ENCODE data around the gene EXOC7. TPM values are rescaled to one million over a fixed set of nuclear protein-coding genes. Genes with fewer than 3 reads are reported as not detected.
"Not testable (repeated sequence)": the region's sequence is repeated elsewhere in the genome, so short reads cannot be mapped to it uniquely, and the experiment has no call there.

EXOC7 gene
- total RNA-seq, 2 experiments from 2014 or later = 126 to 129 TPM

DNA sequence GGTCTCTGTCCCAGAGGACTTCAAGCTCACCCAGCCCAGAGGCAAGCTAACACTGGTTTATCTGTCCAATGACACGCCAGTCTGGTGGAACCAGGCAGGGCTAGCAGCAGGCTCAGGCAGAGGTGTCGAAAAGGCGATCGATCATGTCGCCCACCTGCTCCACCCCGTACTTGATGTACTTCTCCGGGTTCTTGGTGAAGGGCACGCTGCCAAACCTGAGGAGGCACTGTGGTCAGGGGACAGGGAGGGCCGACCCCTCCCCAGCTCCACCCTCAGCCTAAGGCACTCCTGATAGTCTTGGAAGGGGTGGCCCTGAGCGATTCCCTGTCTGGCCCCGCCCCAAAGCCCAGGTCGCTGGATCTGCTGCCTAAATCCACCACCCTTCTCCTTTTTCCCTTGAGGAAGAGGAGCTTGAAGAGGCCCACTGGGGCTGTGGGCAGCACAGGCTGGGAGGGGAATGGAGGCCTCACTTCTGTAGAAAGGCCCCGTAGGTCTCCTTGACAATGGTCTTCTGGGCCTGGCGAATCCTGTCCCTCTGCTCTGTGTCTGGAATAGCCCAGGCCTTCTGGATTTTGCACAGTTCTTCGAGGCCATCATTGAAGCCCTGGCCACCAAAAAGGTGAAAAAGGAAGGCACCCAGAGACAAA, 19.9 kb downstream of the EXOC7 start:
- Mint-ChIP-seq H3K4me1 (ENCODE audit: low read depth) (no peaks in the 10 kb centered on the region), H3K4me3 (no peak overlapping the region), H3K9me3 (ENCODE audit: insufficient read depth) (no peaks in the 10 kb centered on the region), H3K27me3 (ENCODE audit: low read depth) (peaks cover 10% of the 10 kb centered on the region), H3K36me3 (ENCODE audit: low read depth) (peaks cover 22% of the 10 kb centered on the region), H3K27ac (no peak overlapping the region)
- ChIA-PET POLR2A (no interaction called here), CTCF (no interaction called here)
- DNase-seq (no peak), ATAC-seq (no peak)

DNA sequence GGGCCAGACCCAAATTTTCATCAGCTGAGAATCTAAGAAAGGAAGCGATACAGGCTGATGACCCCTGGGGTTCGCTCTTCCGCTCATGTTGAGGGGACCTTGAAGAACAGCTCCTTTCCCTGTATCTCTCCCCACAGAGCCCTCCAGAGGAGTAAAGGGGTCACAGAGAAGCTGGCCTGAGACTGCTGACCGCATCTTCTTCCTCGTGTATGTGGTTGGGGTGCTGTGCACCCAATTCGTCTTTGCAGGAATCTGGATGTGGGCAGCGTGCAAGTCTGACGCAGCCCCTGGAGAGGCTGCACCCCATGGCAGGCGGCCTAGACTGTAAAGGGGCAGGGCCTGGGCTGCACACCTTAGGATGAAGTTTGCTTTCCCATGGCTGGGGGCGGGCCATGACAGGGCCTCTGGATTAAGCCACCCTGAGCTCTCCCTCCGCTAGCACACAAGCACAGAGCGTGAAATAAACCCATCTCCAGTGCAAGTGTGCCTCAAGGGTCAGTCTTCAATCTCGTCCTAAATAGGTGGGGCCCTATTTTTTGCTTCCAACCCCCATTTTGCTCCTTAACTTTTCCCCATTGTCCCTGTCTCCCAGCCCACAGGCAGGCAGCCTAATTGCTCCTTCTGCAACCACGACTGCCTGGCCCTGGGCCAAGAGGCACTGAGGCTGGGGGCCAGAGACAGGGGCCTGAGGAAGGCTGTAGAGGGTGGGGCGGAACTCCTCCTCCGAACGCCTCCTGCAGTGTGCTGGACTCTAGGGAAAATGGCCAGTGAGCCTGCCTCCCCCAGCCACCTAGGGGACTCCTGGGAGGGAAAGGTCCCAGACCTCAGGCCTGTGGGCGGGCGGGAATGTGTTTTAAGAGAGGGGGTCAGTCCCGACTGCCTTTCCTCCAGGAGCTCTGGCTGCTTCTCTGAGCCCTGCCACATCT, 21.0 kb downstream of the EXOC7 start:
- peaks cover 3% of the 10 kb centered on the region for H3K4me1 Mint-ChIP-seq (ENCODE audit: low read depth)

GRCh38 chr17:76081295-76082210, 22.0 kb downstream of the EXOC7 start:
- Mint-ChIP-seq H3K9me3 (ENCODE audit: insufficient read depth) (no peaks in the 10 kb centered on the region), H3K27me3 (ENCODE audit: low read depth) (peaks cover 28% of the 10 kb centered on the region), H3K27ac (no peak overlapping the region), H3K4me1 (ENCODE audit: low read depth) (peaks cover 12% of the 10 kb centered on the region), H3K36me3 (ENCODE audit: low read depth) (peaks cover 13% of the 10 kb centered on the region), H3K4me3 (no peak overlapping the region)
- ChIA-PET CTCF (interaction anchor here (0.9 kb wide), 1 partner anchor 68 kb away, joined by 5 read pairs; no protein-coding TSS in a partner anchor), POLR2A (interaction anchor here (1.6 kb wide), 1 partner anchor 11 kb away, joined by 8 read pairs; no protein-coding TSS in a partner anchor)
- DNase-seq (no peak), ATAC-seq (no peak)

More for the DNA sequence above, 21.0 kb downstream of the EXOC7 start:
- ChIA-PET CTCF (interaction anchor here (0.9 kb wide), 1 partner anchor 69 kb away, joined by 5 read pairs; no protein-coding TSS in a partner anchor), POLR2A (no interaction called here)
- Mint-ChIP-seq H3K4me3 (no peak overlapping the region), H3K27ac (no peak overlapping the region), H3K36me3 (ENCODE audit: low read depth) (peaks cover 14% of the 10 kb centered on the region), H3K9me3 (ENCODE audit: insufficient read depth) (no peaks in the 10 kb centered on the region), H3K27me3 (ENCODE audit: low read depth) (peaks cover 18% of the 10 kb centered on the region)
- DNase-seq (no peak), ATAC-seq (no peak)

DNA sequence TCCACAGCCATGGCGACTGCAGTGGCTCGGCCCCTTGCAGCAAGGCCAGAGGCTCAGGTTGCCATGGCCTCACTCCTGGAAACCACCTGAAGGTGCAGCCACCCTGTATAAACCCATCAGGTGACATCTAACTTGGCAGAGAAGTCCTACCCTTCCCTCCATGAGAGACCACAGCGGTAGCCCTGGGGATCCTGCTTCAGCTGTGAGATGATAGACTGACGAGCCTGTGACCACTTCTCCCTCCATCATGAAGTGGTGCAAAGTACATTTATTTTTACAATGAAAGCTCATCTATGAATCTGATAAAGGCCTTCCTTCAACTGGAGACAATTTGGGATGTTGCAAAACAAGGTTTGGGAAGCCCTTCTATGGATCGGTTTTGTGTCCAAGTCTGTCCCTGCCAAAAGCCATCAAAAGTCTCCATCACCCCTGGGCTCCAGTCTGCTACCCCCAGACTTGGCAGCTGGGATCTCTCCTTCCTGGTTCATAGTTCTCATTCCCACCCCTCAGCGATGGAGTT, 22.8 kb downstream of the EXOC7 start:
- Mint-ChIP-seq H3K27me3 (ENCODE audit: low read depth) (peaks cover 36% of the 10 kb centered on the region), H3K27ac (no peak overlapping the region), H3K36me3 (ENCODE audit: low read depth) (peaks cover 13% of the 10 kb centered on the region), H3K4me1 (ENCODE audit: low read depth) (peaks cover 18% of the 10 kb centered on the region), H3K4me3 (no peak overlapping the region), H3K9me3 (ENCODE audit: insufficient read depth) (no peaks in the 10 kb centered on the region)
- ATAC-seq = no peak
- ChIA-PET CTCF (interaction anchor here (1.3 to 1.5 kb wide), 3 partner anchors 26 to 67 kb away, joined by 3 to 7 read pairs (median 3); no protein-coding TSS in a partner anchor), POLR2A (interaction anchor here (0.9 to 1.6 kb wide), 3 partner anchors 11 to 140 kb away, joined by 3 to 8 read pairs (median 5); partner anchors contain the start of gene FBF1)
- no peak for DNase-seq

DNA sequence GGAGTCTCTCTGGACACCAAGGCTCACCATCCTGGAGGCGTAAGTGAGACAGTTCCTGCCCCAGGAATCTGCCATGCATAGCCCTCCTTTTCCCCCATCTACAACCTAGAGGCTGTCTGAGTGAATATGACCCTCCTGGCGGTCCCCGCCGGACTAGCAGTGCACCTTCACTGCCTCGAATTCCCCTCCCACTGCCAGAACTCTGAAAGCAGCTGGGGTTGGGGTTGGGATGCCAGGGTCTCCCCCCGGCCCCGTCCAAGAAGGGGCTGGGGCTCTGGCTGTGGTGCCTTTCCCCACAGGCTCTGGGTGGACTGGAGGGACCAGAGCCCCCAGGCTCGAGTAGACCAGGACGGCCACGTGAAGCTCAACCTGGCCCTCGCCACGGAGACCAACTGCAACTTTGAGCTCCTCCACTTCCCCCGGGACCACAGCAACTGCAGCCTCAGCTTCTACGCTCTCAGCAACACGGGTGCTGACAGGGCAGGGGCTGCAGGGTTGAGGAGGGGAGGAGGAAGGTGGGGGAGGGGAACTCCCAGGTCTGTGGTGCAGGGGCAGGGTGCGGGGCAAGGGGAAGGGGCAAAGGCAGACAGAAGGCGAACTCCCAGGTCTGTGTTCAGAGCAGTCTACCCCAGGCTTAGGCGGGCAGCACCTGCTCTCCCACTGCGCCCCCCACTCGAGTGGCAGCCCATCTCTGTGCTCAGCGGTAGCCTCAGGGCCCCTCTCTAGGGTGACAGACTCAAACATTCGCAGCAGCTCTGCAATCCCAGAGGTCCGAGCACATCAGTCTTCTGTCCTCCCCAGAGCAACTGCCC, 23.4 kb downstream of the EXOC7 start:
- ATAC-seq = no peak
- H3K27ac Mint-ChIP-seq = no peak overlapping the region

GRCh38 chr17:76079535-76079955, 24.0 kb downstream of the EXOC7 start:
- Mint-ChIP-seq H3K4me3 (no peak overlapping the region), H3K9me3 (ENCODE audit: insufficient read depth) (no peaks in the 10 kb centered on the region), H3K27ac (no peak overlapping the region), H3K27me3 (ENCODE audit: low read depth) (peaks cover 47% of the 10 kb centered on the region), H3K4me1 (ENCODE audit: low read depth) (peaks cover 29% of the 10 kb centered on the region), H3K36me3 (ENCODE audit: low read depth) (peaks cover 12% of the 10 kb centered on the region)
- ATAC-seq = no peak
- POLR2A ChIA-PET = interaction anchor here (0.8 to 2.1 kb wide), 5 partner anchors 10 to 65 kb away, joined by 3 to 8 read pairs (median 5); partner anchors contain the start of gene EXOC7
- DNase-seq = no peak
- CTCF ChIA-PET = interaction anchor here (1.0 to 1.5 kb wide), 5 partner anchors 8 to 200 kb away, joined by 3 to 7 read pairs (median 5); no protein-coding TSS in a partner anchor

More for the DNA sequence above, 23.4 kb downstream of the EXOC7 start:
- POLR2A ChIA-PET = interaction anchor here (0.8 to 1.6 kb wide), 5 partner anchors 9 to 139 kb away, joined by 3 to 8 read pairs (median 4); partner anchors contain the start of gene FBF1
- Mint-ChIP-seq H3K9me3 (ENCODE audit: insufficient read depth) (no peaks in the 10 kb centered on the region), H3K36me3 (ENCODE audit: low read depth) (peaks cover 13% of the 10 kb centered on the region), H3K4me3 (no peak overlapping the region), H3K4me1 (ENCODE audit: low read depth) (peaks cover 24% of the 10 kb centered on the region), H3K27me3 (ENCODE audit: low read depth) (peaks cover 42% of the 10 kb centered on the region)
- CTCF ChIA-PET = interaction anchor here (1.0 to 1.5 kb wide), 5 partner anchors 9 to 200 kb away, joined by 3 to 7 read pairs (median 5); no protein-coding TSS in a partner anchor
- no peak for DNase-seq

DNA sequence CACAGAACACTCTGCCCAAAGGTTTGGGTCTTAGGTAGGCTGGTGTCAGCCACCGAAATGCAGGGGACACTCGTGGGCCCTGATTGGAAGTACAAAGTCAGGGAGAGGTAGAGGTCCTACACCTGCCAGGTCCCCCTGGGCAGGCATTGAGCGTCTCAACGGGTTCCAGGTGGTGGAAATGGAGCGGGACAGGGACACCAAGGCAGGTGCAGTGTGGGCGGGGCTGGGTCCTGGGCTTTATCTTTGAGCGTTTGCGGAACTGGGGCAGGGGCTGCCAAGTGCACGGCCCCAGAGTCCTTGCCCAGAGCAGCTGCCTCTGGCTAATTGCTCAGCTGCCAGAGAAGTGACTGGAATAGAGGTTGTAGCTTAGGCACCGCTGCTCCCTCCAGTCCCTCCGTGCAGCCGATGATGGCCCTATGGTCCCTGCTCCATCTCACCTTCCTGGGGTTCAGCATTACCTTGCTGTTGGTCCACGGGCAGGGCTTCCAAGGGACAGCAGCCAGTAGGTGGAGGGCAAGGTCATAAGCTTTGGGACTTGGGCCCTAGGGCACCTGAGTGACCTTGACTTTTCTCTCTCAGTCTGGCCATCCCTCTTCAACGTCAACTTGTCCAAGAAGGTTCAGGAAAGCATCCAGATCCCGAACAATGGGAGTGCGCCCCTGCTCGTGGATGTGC, 24.6 kb downstream of the EXOC7 start, which contains the start of gene ZACN:
ZACN (plus strand) TSS at position 323 of the 675 bp plus-strand sequence; CDS start at position 406, 83 bp downstream.
- POLR2A ChIA-PET = interaction anchor here (0.8 to 2.1 kb wide), 3 partner anchors 10 to 65 kb away, joined by 3 to 8 read pairs (median 4); partner anchors contain the start of gene EXOC7

GRCh38 chr17:76078370-76078769, 25.2 kb downstream of the EXOC7 start:
- not testable (repeated sequence) for H3K4me3 Mint-ChIP-seq

More for the DNA sequence above, 24.6 kb downstream of the EXOC7 start, which contains the start of gene ZACN:
- no peak for DNase-seq
- Mint-ChIP-seq H3K4me1 (ENCODE audit: low read depth) (peaks cover 29% of the 10 kb centered on the region), H3K9me3 (ENCODE audit: insufficient read depth) (no peaks in the 10 kb centered on the region), H3K27me3 (ENCODE audit: low read depth) (peaks cover 49% of the 10 kb centered on the region), H3K4me3 (no peak within 1 kb of the TSS), H3K27ac (no peak within 1 kb of the TSS), H3K36me3 (ENCODE audit: low read depth) (peaks cover 10% of the 10 kb centered on the region)
- ATAC-seq = no peak
- CTCF ChIA-PET = interaction anchor here (1.0 to 1.5 kb wide), 5 partner anchors 8 to 201 kb away, joined by 3 to 7 read pairs (median 5); no protein-coding TSS in a partner anchor

GRCh38 chr17:76077584-76078110, 25.9 kb downstream of the EXOC7 start:
- POLR2A ChIA-PET = interaction anchor here (0.7 to 2.1 kb wide), 4 partner anchors 14 to 197 kb away, joined by 3 to 8 read pairs (median 4); partner anchors contain the start of gene EXOC7
- ATAC-seq (no peak), DNase-seq (no peak)
- Mint-ChIP-seq H3K4me3 (no peak overlapping the region), H3K36me3 (ENCODE audit: low read depth) (peaks cover 7% of the 10 kb centered on the region), H3K27ac (no peak overlapping the region), H3K9me3 (ENCODE audit: insufficient read depth) (no peaks in the 10 kb centered on the region), H3K4me1 (ENCODE audit: low read depth) (peaks cover 33% of the 10 kb centered on the region), H3K27me3 (ENCODE audit: low read depth) (peaks cover 54% of the 10 kb centered on the region)
- CTCF ChIA-PET = interaction anchor here (1.0 to 2.1 kb wide), 2 partner anchors 63 to 321 kb away, joined by 3 to 7 read pairs; no protein-coding TSS in a partner anchor

More at GRCh38 chr17:76078370-76078769, 25.2 kb downstream of the EXOC7 start:
- peaks cover 54% of the 10 kb centered on the region for H3K27me3 Mint-ChIP-seq (ENCODE audit: low read depth)
- ChIA-PET POLR2A (interaction anchor here (1.1 to 2.1 kb wide), 4 partner anchors 11 to 196 kb away, joined by 3 to 8 read pairs (median 4); partner anchors contain the start of gene EXOC7), CTCF (interaction anchor here (2.1 kb wide), 1 partner anchor 64 kb away, joined by 7 read pairs; no protein-coding TSS in a partner anchor)
- not testable (repeated sequence) for ATAC-seq; H3K9me3 Mint-ChIP-seq (ENCODE audit: insufficient read depth); DNase-seq; H3K36me3 Mint-ChIP-seq (ENCODE audit: low read depth); H3K27ac Mint-ChIP-seq
- H3K4me1 Mint-ChIP-seq (ENCODE audit: low read depth) = peaks cover 29% of the 10 kb centered on the region
